Calu3 (cell line): ENCODE data around the gene ATP6V1E1. TPM values are rescaled to one million over a fixed set of nuclear protein-coding genes. Genes with fewer than 3 reads are reported as not detected.

ENCODE experiments used
- BruUV-seq: library from RNA; stranded (reverse); fragments of 400-500 nt; replicated peaks from 2 replicates; lab custom pipeline; 2021; lab: Mats Ljungman, UMichigan
- CTCF ChIA-PET: fragments of 300-600 bp; sonication (Branson Sonifier 250); formaldehyde crosslinking; loops from one replicate; lab custom pipeline; 2022; ENCODE audit warnings: antibody characterized with exemption; lab: Charles Lee
- DNase-seq: peaks from one replicate; pipeline ENCODE4 v3.0.0; 2022
- H3K27ac Mint-ChIP-seq: one replicate; pipeline ENCODE4 v1.8.0; 2022; ENCODE audit warnings: mixed read lengths; ENCODE audit not compliant: unreplicated experiment
- H3K27me3 Mint-ChIP-seq: one replicate; pipeline ENCODE4 v1.8.0; 2022; ENCODE audit warnings: mixed read lengths; ENCODE audit not compliant: unreplicated experiment
- H3K36me3 Mint-ChIP-seq: one replicate; pipeline ENCODE4 v1.8.0; 2022; ENCODE audit warnings: mild to moderate bottlenecking, moderate library complexity, mixed read lengths; ENCODE audit not compliant: insufficient read depth, unreplicated experiment
- H3K4me1 Mint-ChIP-seq: one replicate; pipeline ENCODE4 v1.8.0; 2022; ENCODE audit warnings: mild to moderate bottlenecking, low read depth, mixed read lengths; ENCODE audit not compliant: unreplicated experiment
- H3K4me3 Mint-ChIP-seq: one replicate; pipeline ENCODE4 v1.8.0; 2022; ENCODE audit warnings: mild to moderate bottlenecking, low read depth, moderate library complexity, mixed read lengths; ENCODE audit not compliant: unreplicated experiment
- H3K9me3 Mint-ChIP-seq: one replicate; pipeline ENCODE4 v1.8.0; 2022; ENCODE audit warnings: low read depth, mixed read lengths; ENCODE audit not compliant: unreplicated experiment
- CTCF ChIP-seq: fragments of 200-600 bp; IDR thresholded peaks from one replicate; pipeline ENCODE4 v1.8.0; 2022; ENCODE audit warnings: antibody characterized with exemption; ENCODE audit not compliant: unreplicated experiment
- intact Hi-C: fragments of 100-400 bp; cut with micrococcal nuclease; formaldehyde crosslinking; loops from one replicate; pipeline ENCODE4 v1.10.0; 2022; ENCODE audit not compliant: unreplicated experiment
- total RNA-seq: library from RNA; stranded (reverse); gene quantifications from 2 replicates; pipeline ENCODE4 v1.2.3, GENCODE V29; 2022

The ATP6V1E1 gene
- total RNA-seq, 1 experiment from 2014 or later: 105 TPM

- CTCF ChIA-PET: interaction anchor here (0.6 kb wide), 2 partner anchors 43 to 214 kb away, joined by 3 to 6 read pairs; no protein-coding TSS in a partner anchor
- no TSS peak for BruUV-seq
- Mint-ChIP-seq H3K27ac (no peak overlapping the region), H3K4me3 (no peak overlapping the region), H3K27me3 (no peaks in the 10 kb centered on the region), H3K36me3 (peaks cover 31% of the 10 kb centered on the region), H3K9me3 (no peaks in the 10 kb centered on the region), H3K4me1 (no peaks in the 10 kb centered on the region)
- DNase-seq: no peak
- TF ChIP-seq CTCF: no peak
- intact Hi-C loops: no loop called here
Measured at GRCh38 chr22:17587629-17588028, 40.9 kb downstream of the ATP6V1E1 start.

- intact Hi-C loops: no loop called here
- Mint-ChIP-seq H3K4me1 (no peaks in the 10 kb centered on the region), H3K9me3 (no peaks in the 10 kb centered on the region), H3K36me3 (peaks cover 24% of the 10 kb centered on the region), H3K4me3 (no peak overlapping the region), H3K27ac (no peak overlapping the region), H3K27me3 (no peaks in the 10 kb centered on the region)
- no peak for TF ChIP-seq CTCF
- no TSS peak for BruUV-seq
- CTCF ChIA-PET: interaction anchor here (0.6 kb wide), 1 partner anchor 215 kb away, joined by 3 read pairs; no protein-coding TSS in a partner anchor
- no peak for DNase-seq
Measured at GRCh38 chr22:17586831-17587440, 41.6 kb downstream of the ATP6V1E1 start.

- CTCF ChIA-PET: no interaction called here
- Mint-ChIP-seq H3K27ac (no peak overlapping the region), H3K27me3 (no peaks in the 10 kb centered on the region), H3K4me3 (no peak overlapping the region), H3K9me3 (no peaks in the 10 kb centered on the region), H3K4me1 (no peaks in the 10 kb centered on the region), H3K36me3 (peaks cover 1% of the 10 kb centered on the region)
- no TSS peak for BruUV-seq
- intact Hi-C loops: no loop called here
- TF ChIP-seq CTCF: no peak
- DNase-seq: no peak
Measured at GRCh38 chr22:17583151-17583550, 45.4 kb downstream of the ATP6V1E1 start.

GRCh38 chr22:17581631-17582030 lies 46.9 kb downstream of the ATP6V1E1 start:
- no peak for DNase-seq
- Mint-ChIP-seq H3K4me1 (no peaks in the 10 kb centered on the region), H3K4me3 (no peak overlapping the region), H3K27me3 (no peaks in the 10 kb centered on the region), H3K9me3 (no peaks in the 10 kb centered on the region), H3K27ac (no peak overlapping the region), H3K36me3 (peaks cover 5% of the 10 kb centered on the region)
- no peak for TF ChIP-seq CTCF
- BruUV-seq: no TSS peak
- CTCF ChIA-PET: no interaction called here
- intact Hi-C loops: no loop called here
